Endothelial cell of umbilical vein (primary cell): ENCODE results near the gene SMS. TPM values are rescaled to one million over a fixed set of nuclear protein-coding genes. Genes with fewer than 3 reads are reported as not detected.

Experiments
- BruUV-seq: library from RNA; stranded (reverse); fragments of 400-500 nt; replicated peaks from 2 replicates; lab custom pipeline; 2021; lab: Mats Ljungman, UMichigan
- CTCF ChIA-PET: fragments of 300-600, 350-600 bp; sonication (Branson Sonifier 250); formaldehyde crosslinking; loops from one replicate; lab custom pipeline; 2021; ENCODE audit warnings: antibody characterized with exemption, inconsistent platforms; lab: Charles Lee
- POLR2A ChIA-PET: fragments of 300-600, 350-600 bp; sonication (Branson Sonifier 250); formaldehyde crosslinking; loops from one replicate; lab custom pipeline; 2021; ENCODE audit warnings: antibody characterized with exemption, inconsistent platforms; lab: Charles Lee
- DNase-seq: peaks from one replicate; pipeline ENCODE4 v3.0.0-alpha.2; 2011; ENCODE audit warnings: low read depth, low spot score
- FAIRE-seq: peaks from 2 replicates; lab custom pipeline; 2011; peaks lifted over from hg19 to GRCh38; lab: Jason Lieb, UNC
- H2AFZ ChIP-seq: 2 replicates; pipeline ENCODE4 v1.6.0; 2012; ENCODE audit warnings: low read depth, low read length, control low read depth, inconsistent platforms
- H3K27ac ChIP-seq: 2 replicates; pipeline ENCODE4 v1.5.1; 2011; ENCODE audit warnings: low read depth, mild to moderate bottlenecking, control low read depth, low read length, moderate library complexity; ENCODE audit not compliant: insufficient read depth
- H3K27me3 ChIP-seq, 2 experiments: 2 replicates each; pipeline versions ENCODE4 v1.6.0 to v1.6.1; 2011; ENCODE audit warnings: low read length in 2 of 2, mixed read lengths in 1 of 2; ENCODE audit not compliant: control insufficient read depth in 2 of 2, insufficient read depth in 2 of 2
- H3K36me3 ChIP-seq, 2 experiments: 2 replicates in 1 of 2; 3 replicates in 1 of 2; pipeline ENCODE4 v1.5.1; 2011; ENCODE audit warnings: low read length in 2 of 2, mild to moderate bottlenecking in 1 of 2, moderate library complexity in 1 of 2; ENCODE audit not compliant: control insufficient read depth in 2 of 2, insufficient read depth in 2 of 2; ENCODE audit errors: extremely low read depth in 1 of 2
- H3K4me1 ChIP-seq: 3 replicates; pipeline ENCODE4 v1.5.1; 2011; ENCODE audit warnings: mild to moderate bottlenecking, low read length; ENCODE audit not compliant: control insufficient read depth, insufficient read depth; ENCODE audit errors: extremely low read depth
- H3K4me2 ChIP-seq: 2 replicates; pipeline ENCODE4 v1.6.1; 2011; ENCODE audit warnings: low read length, control low read depth, mixed read lengths; ENCODE audit not compliant: insufficient read depth
- H3K4me3 ChIP-seq, 3 experiments: fragments of 200-600 bp in 1 of 3; sonication (generic), shearing (Covaris generic) in 1 of 3; replicated peaks in 1 of 3; 2 replicates each; pipeline ENCODE4 v1.5.1; 2011 to 2016; ENCODE audit warnings: control low read depth in 3 of 3, low read length in 3 of 3, mild to moderate bottlenecking in 2 of 3, inconsistent platforms in 1 of 3, low read depth in 1 of 3, moderate library complexity in 1 of 3; ENCODE audit not compliant: insufficient read depth in 1 of 3
- H3K79me2 ChIP-seq: 2 replicates; pipeline ENCODE4 v1.6.0; 2012; ENCODE audit warnings: low read length, inconsistent platforms; ENCODE audit not compliant: control insufficient read depth, insufficient read depth
- H3K9ac ChIP-seq: replicated peaks from 2 replicates; pipeline ENCODE3; 2011; ENCODE audit warnings: low read length, control low read depth; ENCODE audit not compliant: insufficient read depth; ENCODE audit errors: extremely low read depth
- H3K9me1 ChIP-seq: replicated peaks from 3 replicates; pipeline ENCODE4 v1.6.0; 2011; ENCODE audit warnings: mild to moderate bottlenecking, low read length; ENCODE audit not compliant: control insufficient read depth, insufficient read depth; ENCODE audit errors: extremely low read depth
- H3K9me3 ChIP-seq: replicated peaks from 2 replicates; pipeline ENCODE4 v1.5.1; 2012; ENCODE audit warnings: low read length, inconsistent platforms; ENCODE audit not compliant: control insufficient read depth, insufficient read depth
- H4K20me1 ChIP-seq: replicated peaks from 2 replicates; pipeline ENCODE3; 2011; ENCODE audit warnings: mild to moderate bottlenecking, low read length; ENCODE audit not compliant: control insufficient read depth, insufficient read depth; ENCODE audit errors: extremely low read depth
- EZH2 ChIP-seq: IDR thresholded peaks from 2 replicates; pipeline ENCODE4 v1.6.1; 2012; ENCODE audit warnings: borderline replicate concordance, low read depth, mild to moderate bottlenecking, moderate library complexity, low read length, inconsistent platforms; ENCODE audit not compliant: severe bottlenecking
- FOS ChIP-seq: IDR thresholded peaks from 2 replicates; pipeline ENCODE4 v1.6.1; 2011; ENCODE audit warnings: mild to moderate bottlenecking, low read length, moderate library complexity, borderline replicate concordance; ENCODE audit not compliant: insufficient read depth
- JUN ChIP-seq: IDR thresholded peaks from 2 replicates; pipeline ENCODE4 v1.6.1; 2011; ENCODE audit warnings: borderline replicate concordance, low read depth; ENCODE audit not compliant: insufficient read length, insufficient read depth
- MAX ChIP-seq: IDR thresholded peaks from 2 replicates; pipeline ENCODE4 v1.6.1; 2011; ENCODE audit not compliant: insufficient read depth, insufficient read length
- POLR2A ChIP-seq: IDR thresholded peaks from 2 replicates; pipeline ENCODE4 v1.6.1; 2012; ENCODE audit warnings: low read depth, mild to moderate bottlenecking, control low read depth, low read length
- POLR2AphosphoS5 ChIP-seq: IDR thresholded peaks from 2 replicates; pipeline ENCODE4 v1.6.1; 2012; ENCODE audit warnings: low read depth, mild to moderate bottlenecking, control low read depth, low read length, moderate library complexity; ENCODE audit not compliant: insufficient read depth
- dilution Hi-C: fragments of 300-500 bp; cut with MboI; formaldehyde crosslinking; loops from one replicate; pipeline ENCODE4 v1.15.0; 2019; ENCODE audit warnings: low sequenced_read_pairs; ENCODE audit not compliant: extremely low pct_ligation_motif_present
- intact Hi-C: fragments of 100-400 bp; cut with micrococcal nuclease; formaldehyde crosslinking; loops from one replicate; pipeline ENCODE4 v1.10.0; 2022
- polyA plus RNA-seq, 4 experiments: library from polyadenylated mRNA; depleted of rRNA in 3 of 4; stranded (reverse) in 3 of 4; unstranded in 1 of 4; fragments of >200 nt; gene quantifications; 2 replicates each; pipeline versions ENCODE4 v1.2.1 to v1.2.3, GENCODE V29; 2011 to 2012; ENCODE audit warnings: missing spikeins in 1 of 4
- total RNA-seq: library from RNA; stranded (reverse); gene quantifications from 2 replicates; pipeline ENCODE4 v1.2.3, GENCODE V29; 2021
- TF ChIP-seq, protein P1 (sequence below), 2 donors: IDR thresholded peaks; 1 replicate in 1 of 2; 2 replicates in 1 of 2; pipeline ENCODE4 v1.5.1; 2011; ENCODE audit warnings: low read length in 2 of 2, mild to moderate bottlenecking in 2 of 2, moderate library complexity in 2 of 2, control low read depth in 1 of 2, inconsistent platforms in 1 of 2, low read depth in 1 of 2; ENCODE audit not compliant: insufficient read depth in 1 of 2; ENCODE audit errors: extremely low read depth in 1 of 2

SMS gene
- total and polyA plus RNA-seq, 2 donors (not counting 3 experiments of a cell fraction or from before 2014, with no cell fraction given) = 57.1 to 173 TPM

DNA sequence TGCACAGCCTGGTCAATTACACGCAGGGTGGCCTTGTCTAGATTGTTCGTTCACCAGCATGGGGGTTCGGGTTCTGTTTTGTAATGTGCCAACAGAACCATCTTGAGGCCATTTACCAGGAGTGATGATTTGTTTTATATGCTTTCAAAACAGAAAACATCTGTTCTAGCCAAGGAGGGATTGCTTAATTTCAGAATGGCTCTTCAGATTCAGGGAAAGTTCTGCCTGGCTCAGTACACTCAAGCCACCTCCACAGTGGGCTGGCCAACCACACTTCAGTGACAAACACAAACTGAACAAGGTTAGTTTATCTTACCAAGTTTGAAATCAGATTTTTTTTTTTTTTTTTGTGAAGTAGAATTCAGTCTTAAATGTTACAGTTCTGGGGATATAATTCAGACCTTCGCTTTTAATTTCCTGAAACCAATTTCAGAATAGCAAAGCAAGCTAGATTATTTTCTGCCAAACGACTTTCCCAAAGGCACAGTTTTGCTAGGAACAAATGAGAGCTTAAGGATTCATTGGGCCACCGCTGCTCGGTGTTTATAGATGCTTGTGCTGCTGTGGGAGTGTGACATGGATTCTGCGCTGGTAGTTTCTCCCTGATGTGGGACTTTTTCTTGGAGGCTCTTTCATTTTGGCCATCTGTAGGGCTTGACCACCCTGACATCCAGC, 23.4 kb downstream of the SMS start:
- dilution Hi-C loops = no loop called here
- Histone ChIP-seq H3K36me3 (peaks cover 0 to 2% of the 10 kb centered on the region in 2 experiments), H3K9ac (no peak overlapping the region), H2AFZ (no peak overlapping the region), H3K4me3 (no peak overlapping the region), H4K20me1 (no peaks in the 10 kb centered on the region), H3K79me2 (peaks cover 91% of the 10 kb centered on the region), H3K27ac (no peak overlapping the region), H3K27me3 (no peaks in the 10 kb centered on the region), H3K9me3 (no peaks in the 10 kb centered on the region), H3K4me2 (no peak overlapping the region), H3K4me1 (no peaks in the 10 kb centered on the region), H3K9me1 (no peaks in the 10 kb centered on the region)
- CTCF ChIA-PET = interaction anchor here (0.8 to 1.3 kb wide), 2 partner anchors 12 kb away, joined by 3 to 4 read pairs; no protein-coding TSS in a partner anchor
- FAIRE-seq = no peak
- no peak for TF ChIP-seq FOS
- TF ChIP-seq JUN = no peak
- no peak for TF ChIP-seq EZH2
- no peak for TF ChIP-seq POLR2A
- TF ChIP-seq MAX = no peak
- no peak for TF ChIP-seq POLR2AphosphoS5
- TF ChIP-seq, protein P1, sequence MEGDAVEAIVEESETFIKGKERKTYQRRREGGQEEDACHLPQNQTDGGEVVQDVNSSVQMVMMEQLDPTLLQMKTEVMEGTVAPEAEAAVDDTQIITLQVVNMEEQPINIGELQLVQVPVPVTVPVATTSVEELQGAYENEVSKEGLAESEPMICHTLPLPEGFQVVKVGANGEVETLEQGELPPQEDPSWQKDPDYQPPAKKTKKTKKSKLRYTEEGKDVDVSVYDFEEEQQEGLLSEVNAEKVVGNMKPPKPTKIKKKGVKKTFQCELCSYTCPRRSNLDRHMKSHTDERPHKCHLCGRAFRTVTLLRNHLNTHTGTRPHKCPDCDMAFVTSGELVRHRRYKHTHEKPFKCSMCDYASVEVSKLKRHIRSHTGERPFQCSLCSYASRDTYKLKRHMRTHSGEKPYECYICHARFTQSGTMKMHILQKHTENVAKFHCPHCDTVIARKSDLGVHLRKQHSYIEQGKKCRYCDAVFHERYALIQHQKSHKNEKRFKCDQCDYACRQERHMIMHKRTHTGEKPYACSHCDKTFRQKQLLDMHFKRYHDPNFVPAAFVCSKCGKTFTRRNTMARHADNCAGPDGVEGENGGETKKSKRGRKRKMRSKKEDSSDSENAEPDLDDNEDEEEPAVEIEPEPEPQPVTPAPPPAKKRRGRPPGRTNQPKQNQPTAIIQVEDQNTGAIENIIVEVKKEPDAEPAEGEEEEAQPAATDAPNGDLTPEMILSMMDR (IDR thresholded peaks at IDR 0.05; ENCODE audit: extremely low read depth in 1 of 2, insufficient read depth in 1 of 2, low read depth in 1 of 2, low read length in 2 of 2) = no peak
- no TSS peak for BruUV-seq
- no peak for DNase-seq
- POLR2A ChIA-PET = no interaction called here
- intact Hi-C loops = no loop called here
